ENCODE results near the gene N4BP2L2.
A peak's percentile ranks its signal among the peaks of the same experiment; 100 is the strongest.

Gene N4BP2L2

DNA sequence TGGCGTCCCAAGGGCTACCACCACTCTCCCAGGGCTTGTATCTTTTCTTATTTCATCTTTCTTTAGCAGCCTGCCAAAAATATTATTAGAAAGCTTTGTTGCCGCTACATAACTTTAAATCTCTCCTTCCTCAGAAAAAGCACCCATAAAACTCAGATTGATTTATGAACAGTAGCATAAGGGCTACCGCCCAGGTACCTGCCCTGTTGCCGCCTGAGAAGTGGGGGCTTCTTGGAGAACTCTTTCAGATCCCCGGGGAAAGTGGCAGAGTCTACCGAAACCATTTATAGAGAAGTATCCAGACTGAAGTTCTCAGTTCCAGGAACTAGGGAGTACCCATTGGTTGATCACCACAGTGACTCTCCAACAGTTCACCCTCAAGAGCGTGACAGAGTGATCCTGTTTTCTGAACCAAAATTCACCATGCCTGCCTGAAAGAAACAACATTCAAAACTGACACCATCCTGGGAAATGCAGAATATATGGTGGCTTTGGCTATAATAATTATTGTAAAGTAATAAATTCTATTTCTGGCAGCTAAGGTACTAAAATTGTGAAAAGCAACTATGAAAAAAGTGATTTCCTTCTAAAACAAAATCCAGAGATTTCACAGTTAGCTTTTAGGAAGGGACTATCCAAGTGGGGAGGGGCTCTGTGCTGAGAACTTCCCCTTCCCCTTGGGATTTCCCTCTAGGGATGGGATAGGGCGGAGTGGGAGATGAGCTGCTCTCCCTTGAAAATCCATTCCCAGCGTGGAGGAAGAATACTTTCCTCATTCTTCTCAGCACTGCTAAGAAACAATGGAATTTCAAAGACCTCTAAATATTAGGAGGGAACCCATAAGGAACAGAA lies 109.8 kb downstream of the N4BP2L2 start:
- Mint-ChIP-seq H3K27me3 (no peaks in the 10 kb centered on the region), H3K4me1 (ENCODE audit: low read depth) (peaks cover 35% of the 10 kb centered on the region), H3K9me3 (no peaks in the 10 kb centered on the region), H3K4me3 (peak overlapping the region; percentile 88), H3K27ac (peak overlapping the region; percentile 97), H3K36me3 (ENCODE audit: low read depth) (peaks cover 19% of the 10 kb centered on the region)

DNA sequence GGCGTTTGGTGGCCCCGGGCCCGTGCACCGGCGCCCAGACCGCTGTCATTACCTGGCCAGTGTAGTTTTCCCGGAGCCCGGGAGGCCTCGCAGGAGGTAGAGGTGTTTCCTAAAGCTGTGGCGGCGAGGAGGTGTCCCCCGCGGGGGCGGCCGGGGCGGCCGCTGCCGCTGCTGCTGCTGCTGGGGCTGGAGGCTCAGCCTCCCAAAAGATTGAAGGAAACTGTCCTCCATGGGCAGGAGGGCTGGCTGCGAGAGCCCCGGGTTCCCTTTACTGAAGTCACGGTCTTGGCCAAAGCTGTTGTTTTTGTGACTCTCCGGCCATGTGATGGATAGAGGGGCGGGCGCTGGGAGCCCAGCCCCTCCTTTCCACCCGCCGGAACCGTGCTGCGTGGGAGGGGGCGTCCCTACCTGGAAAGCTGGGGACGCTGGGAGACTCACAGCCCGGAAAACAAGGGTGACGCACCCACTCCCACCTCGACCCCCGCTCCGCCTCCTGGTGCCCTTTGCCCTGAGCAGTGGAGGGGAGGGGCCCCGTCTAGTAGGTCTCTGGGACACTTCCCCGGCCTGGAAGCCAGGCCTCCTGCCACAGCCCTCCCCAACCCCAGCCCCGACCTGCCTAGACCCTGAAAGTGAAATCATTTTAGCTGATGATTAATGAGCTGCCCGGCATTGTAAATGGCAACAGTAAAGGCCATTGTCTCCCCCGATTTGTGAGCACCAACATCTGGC lies 110.6 kb downstream of the N4BP2L2 start, which contains the start of gene N4BP2L1:
Gene N4BP2L1 (minus strand): TSS at position 279 of the 729 bp plus-strand sequence. CDS start 48 bp downstream, at position 231.
- Mint-ChIP-seq H3K9me3 (no peaks in the 10 kb centered on the region), H3K27me3 (no peaks in the 10 kb centered on the region), H3K4me3 (peak within 1 kb of the TSS; percentile 96), H3K36me3 (ENCODE audit: low read depth) (peaks cover 23% of the 10 kb centered on the region), H3K27ac (peak within 1 kb of the TSS; percentile 99), H3K4me1 (ENCODE audit: low read depth) (peaks cover 39% of the 10 kb centered on the region)

DNA sequence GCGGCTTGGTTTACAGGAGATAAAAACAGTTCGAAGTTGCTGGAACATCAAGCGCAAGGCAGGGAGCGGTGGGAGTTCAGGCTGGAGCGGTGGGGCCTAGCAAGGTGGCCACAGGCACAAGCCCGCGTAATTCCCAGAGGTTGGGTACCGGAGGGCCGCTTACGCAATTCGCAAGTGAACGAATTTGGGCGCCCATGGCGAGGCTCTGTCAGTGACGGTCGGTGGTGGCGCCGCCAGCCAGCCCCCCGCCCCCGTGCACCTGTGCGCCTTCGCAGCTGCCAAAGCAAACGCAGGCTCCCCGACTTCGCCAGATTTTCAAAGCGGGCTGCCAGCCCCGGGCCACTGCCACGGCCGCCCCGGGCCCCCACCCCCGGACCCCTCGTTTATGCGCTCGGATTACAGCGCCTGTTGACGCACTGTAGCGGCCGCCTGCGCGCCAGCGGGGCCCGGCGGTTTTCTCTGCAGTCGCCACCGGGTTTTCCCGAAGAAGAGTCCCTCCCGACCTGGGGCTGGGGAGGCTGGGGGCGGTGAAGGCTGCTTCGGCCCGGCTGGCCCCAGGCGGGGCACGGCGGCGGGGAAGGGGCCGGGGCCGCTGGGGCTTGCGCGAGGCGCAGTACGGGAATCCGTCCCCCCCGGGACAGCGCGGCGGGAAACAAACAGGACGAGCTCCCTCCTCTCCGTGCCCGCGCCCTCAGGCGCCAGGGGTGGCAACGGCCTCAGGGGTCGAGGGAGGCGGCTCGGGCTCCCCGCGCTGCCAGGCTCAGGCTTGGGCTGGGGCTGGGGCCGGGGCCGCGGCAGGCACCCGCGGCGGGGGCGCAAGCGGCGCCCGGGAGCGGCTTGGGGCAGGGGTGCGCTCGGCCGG lies 111.4 kb downstream of the N4BP2L2 start:
- no peaks in the 10 kb centered on the region for H3K9me3 Mint-ChIP-seq
- peaks cover 27% of the 10 kb centered on the region for H3K36me3 Mint-ChIP-seq (ENCODE audit: low read depth)
- H3K4me3 Mint-ChIP-seq = peak overlapping the region; percentile 96
- no peaks in the 10 kb centered on the region for H3K27me3 Mint-ChIP-seq
- H3K27ac Mint-ChIP-seq = peak overlapping the region; percentile 99
- peaks cover 42% of the 10 kb centered on the region for H3K4me1 Mint-ChIP-seq (ENCODE audit: low read depth)

DNA sequence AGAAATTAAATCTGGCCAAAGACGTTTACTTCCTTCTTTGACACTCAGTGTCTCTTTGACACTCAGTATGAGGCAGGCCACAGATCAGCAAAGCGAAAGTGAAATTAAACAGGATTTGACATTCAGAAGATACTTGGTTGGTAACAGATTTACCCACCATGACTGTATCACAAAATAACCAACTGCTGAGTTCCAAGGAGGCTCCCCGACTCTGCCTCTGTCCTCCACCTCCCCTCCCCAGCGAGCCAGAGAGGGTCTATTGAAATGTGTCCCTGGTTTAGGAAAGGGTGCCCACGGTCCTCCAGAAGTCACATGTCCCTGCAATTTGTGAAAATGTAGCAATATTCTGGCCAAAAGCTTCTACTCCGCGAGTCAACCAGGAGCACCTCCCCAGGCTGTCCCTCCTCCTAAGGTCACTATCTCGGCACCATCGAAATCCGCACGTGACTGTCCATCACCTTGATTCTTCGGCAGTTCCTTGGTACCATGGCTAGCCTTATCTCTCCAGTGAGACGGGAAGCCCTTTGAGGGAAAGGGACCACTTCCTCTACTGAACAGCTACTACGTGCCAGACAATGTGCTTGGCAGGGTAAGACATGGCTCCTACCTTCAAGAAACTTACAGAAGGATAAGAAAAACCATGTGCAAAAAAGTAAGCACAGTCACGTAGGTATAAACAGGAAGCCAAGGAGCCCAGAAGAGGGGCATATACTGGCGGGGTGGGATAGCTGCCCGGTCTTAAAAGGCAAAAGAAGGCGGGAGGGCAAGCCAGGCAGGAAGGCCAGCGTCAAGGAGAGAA lies 112.2 kb downstream of the N4BP2L2 start:
- Mint-ChIP-seq H3K36me3 (ENCODE audit: low read depth) (peaks cover 35% of the 10 kb centered on the region), H3K27me3 (no peaks in the 10 kb centered on the region), H3K27ac (peak overlapping the region; percentile 99), H3K4me1 (ENCODE audit: low read depth) (peaks cover 44% of the 10 kb centered on the region), H3K4me3 (peak overlapping the region; percentile 96), H3K9me3 (no peaks in the 10 kb centered on the region)

DNA sequence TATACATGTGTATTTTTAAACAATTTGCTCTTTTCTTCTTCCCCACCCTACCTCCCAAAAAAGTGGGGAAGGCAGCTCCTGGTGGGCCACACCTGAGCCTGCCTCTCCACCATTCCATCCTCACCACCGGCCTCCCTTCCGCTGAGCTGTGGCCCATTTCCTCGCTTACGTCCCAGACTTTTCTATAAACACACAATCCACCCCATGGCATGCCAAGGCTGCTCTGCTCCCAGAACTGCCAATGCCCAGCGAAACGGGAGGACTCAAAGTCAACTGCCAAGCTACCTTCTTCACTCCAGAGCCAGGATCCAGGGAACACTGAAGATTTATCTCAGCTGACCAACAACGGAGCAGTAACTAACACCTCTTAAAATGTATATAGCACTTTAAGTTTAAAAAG lies 113.4 kb downstream of the N4BP2L2 start:
- peaks cover under 1% of the 10 kb centered on the region for H3K9me3 Mint-ChIP-seq
- no peaks in the 10 kb centered on the region for H3K27me3 Mint-ChIP-seq
- peaks cover 44% of the 10 kb centered on the region for H3K4me1 Mint-ChIP-seq (ENCODE audit: low read depth)
- H3K4me3 Mint-ChIP-seq = peak overlapping the region; percentile 51
- peak overlapping the region; percentile 34 for H3K27ac Mint-ChIP-seq
- H3K36me3 Mint-ChIP-seq (ENCODE audit: low read depth) = peaks cover 46% of the 10 kb centered on the region

DNA sequence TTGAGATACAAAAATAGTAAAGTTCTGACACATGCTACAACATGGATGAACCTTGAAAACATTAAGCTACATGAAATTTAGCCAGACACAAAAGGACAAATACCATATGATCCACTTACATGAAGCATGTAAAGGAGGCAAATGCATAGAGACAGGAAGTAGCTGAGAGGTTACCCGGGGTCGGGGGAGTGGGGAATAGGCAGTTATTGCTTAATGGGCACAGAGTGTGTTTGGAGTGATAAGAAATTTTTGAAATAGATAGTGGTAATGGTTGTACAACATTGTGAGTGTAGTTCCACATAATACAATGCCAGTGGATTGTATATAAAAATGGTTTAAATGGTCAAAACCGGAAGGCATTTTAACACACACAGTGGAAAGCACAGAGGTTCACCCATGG lies 115.0 kb downstream of the N4BP2L2 start:
- peaks cover 7% of the 10 kb centered on the region for H3K9me3 Mint-ChIP-seq
- no peak overlapping the region for H3K4me3 Mint-ChIP-seq
- no peaks in the 10 kb centered on the region for H3K27me3 Mint-ChIP-seq
- H3K4me1 Mint-ChIP-seq (ENCODE audit: low read depth) = peaks cover 38% of the 10 kb centered on the region
- peak overlapping the region; percentile 5 for H3K27ac Mint-ChIP-seq
- peaks cover 59% of the 10 kb centered on the region for H3K36me3 Mint-ChIP-seq (ENCODE audit: low read depth)

DNA sequence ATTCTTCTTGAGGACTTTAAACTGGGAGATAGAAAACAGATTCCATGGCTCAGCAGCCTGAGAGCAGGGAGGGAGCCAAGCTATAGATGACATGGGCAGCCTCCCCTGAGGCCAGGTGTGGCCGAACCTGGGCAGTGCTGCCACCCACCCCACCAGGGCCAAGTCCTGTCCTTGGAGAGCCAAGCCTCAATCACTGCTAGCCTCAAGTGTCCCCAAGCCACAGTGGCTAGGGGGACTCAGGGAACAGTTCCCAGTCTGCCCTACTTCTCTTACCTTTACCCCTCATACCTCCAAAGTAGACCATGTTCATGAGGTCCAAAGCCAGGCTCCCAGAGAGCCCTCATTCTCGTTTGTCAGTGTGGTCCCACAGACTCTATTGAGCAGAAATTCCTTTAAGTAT lies 118.7 kb downstream of the N4BP2L2 start:
- Mint-ChIP-seq H3K9me3 (peaks cover 10% of the 10 kb centered on the region), H3K27me3 (no peaks in the 10 kb centered on the region), H3K27ac (no peak overlapping the region), H3K4me3 (no peak overlapping the region), H3K4me1 (ENCODE audit: low read depth) (peaks cover 24% of the 10 kb centered on the region), H3K36me3 (ENCODE audit: low read depth) (peaks cover 63% of the 10 kb centered on the region)

DNA sequence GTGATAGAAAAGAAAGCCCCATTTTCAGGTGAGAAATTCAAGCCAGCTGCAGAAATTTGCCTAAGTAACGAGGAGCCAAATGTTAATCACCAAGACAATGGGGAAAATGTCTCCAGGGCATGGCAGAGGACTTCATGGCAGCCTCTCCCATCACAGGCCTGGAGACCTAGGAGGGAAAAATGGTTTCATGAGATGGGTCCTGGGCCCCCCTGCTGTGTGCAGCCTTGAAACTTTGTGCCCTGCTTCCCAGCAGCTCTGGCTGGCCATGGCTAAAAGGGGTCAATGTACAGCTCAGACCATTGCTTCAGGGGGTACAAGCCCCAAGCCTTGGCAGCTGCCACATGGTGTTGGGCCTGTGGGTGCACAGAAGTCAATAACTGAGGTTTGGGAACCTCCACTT lies 120.6 kb downstream of the N4BP2L2 start:
- peaks cover 54% of the 10 kb centered on the region for H3K36me3 Mint-ChIP-seq (ENCODE audit: low read depth)
- peak overlapping the region; percentile 2 for H3K27ac Mint-ChIP-seq
- peaks cover 12% of the 10 kb centered on the region for H3K4me1 Mint-ChIP-seq (ENCODE audit: low read depth)
- no peaks in the 10 kb centered on the region for H3K27me3 Mint-ChIP-seq
- peaks cover 10% of the 10 kb centered on the region for H3K9me3 Mint-ChIP-seq
- no peak overlapping the region for H3K4me3 Mint-ChIP-seq

DNA sequence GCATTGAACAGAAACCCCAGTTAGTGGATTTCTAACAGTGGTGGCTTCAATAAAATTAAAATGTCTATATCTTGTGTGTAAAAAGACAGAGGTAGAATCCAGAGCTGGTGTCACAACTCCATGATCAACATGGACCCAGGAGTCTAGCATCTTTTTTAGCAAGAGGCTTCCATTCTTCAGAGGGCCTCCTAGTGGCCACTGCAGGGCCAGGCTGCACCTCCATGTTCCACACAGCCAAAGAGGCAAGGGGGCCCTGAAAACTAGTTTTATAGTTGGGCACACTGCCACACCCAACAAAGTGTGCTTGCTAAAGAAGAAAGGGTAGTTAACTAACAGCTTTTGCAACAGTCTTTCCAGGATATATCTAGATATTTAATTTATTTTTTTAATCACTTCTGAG lies 123.6 kb downstream of the N4BP2L2 start:
- Mint-ChIP-seq H3K4me3 (no peak overlapping the region), H3K9me3 (peaks cover 8% of the 10 kb centered on the region), H3K36me3 (ENCODE audit: low read depth) (peaks cover 33% of the 10 kb centered on the region), H3K27me3 (no peaks in the 10 kb centered on the region), H3K4me1 (ENCODE audit: low read depth) (peaks cover 10% of the 10 kb centered on the region), H3K27ac (no peak overlapping the region)

DNA sequence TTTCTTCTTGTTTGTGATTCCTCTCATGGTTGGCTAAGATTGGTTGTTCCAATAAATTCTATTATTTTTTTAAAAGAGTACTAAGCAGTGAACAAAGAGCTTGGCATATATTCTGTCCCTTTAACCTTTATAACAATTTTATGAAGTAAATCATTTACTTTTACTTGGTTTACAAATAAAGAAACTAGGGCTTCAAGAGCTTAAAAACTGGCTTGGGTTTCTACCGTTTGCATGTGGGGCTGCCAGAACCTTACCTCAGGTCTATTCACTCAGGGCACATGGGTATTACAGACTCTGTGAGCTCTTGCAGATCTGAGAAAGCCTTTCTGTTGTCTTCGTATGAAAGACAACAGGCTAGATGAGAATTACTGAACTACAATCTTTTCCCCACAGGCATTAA lies 124.0 kb downstream of the N4BP2L2 start:
- Mint-ChIP-seq H3K4me3 (no peak overlapping the region), H3K4me1 (ENCODE audit: low read depth) (peaks cover 14% of the 10 kb centered on the region), H3K27me3 (no peaks in the 10 kb centered on the region), H3K36me3 (ENCODE audit: low read depth) (peaks cover 33% of the 10 kb centered on the region), H3K27ac (no peak overlapping the region), H3K9me3 (peaks cover 7% of the 10 kb centered on the region)

DNA sequence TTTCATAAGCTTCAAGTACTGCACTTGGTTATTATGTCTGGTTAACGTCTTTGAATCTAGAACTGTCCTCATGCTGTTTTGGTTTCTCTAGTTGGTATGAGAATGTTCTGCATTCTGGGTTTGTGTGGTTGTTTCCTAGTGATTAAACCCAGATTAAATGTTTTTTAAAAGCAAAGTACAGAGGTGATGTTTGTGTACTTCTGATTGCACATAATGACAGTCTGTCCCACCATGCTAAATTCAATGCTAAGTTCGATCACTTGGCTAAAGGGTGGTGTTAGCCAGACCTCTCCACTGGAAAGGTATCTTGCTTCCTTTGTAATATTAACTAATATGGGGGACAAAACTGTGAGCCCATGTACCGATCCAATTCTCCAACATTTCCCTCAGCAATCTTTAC lies 125.3 kb downstream of the N4BP2L2 start:
- H3K27me3 Mint-ChIP-seq = no peaks in the 10 kb centered on the region
- H3K27ac Mint-ChIP-seq = no peak overlapping the region
- H3K4me3 Mint-ChIP-seq = no peak overlapping the region
- H3K9me3 Mint-ChIP-seq = no peaks in the 10 kb centered on the region
- H3K4me1 Mint-ChIP-seq (ENCODE audit: low read depth) = peaks cover 21% of the 10 kb centered on the region
- peaks cover 26% of the 10 kb centered on the region for H3K36me3 Mint-ChIP-seq (ENCODE audit: low read depth)

DNA sequence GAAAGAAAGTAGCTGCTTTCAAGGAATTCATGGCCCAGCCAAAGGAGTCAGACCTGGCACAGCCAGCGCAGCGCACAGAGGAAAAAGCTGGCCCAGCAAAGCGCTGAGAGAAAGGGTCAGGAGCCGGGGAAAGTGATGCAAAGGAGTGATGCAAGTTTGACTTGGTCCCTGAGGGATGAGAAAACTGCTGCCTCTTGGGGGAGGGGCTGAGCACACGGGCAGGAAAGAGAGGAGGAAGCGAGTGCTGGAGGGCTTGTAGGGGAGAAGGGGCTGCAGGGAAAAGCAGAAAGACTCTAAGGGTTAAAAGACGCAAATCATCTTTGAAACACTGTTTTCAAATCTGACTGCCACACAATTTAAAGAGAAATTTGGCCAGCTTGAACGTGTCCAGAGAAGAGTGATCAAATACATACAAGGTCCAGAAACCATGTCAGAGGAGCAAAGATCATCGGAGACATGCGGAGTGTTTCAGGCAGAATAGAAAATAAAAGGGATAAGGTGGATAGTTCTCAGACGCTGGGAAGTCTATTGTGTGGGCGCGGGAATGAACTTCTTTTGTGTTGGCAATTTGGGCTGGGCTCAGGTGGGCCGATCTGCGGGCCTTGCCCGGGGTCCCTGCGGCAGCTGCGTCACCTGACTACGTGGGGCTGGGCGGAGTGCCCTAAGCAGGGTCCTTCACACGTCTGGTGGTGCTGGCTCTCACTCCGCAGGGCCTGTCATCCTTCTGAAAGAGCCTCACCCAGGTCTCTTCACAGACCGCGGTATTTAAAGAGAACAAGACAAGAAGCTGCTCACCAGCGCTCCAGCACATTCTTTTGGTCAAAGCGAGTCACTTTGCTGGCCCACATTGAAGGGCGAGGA lies 128.8 kb downstream of the N4BP2L2 start:
- Mint-ChIP-seq H3K36me3 (ENCODE audit: low read depth) (peaks cover 28% of the 10 kb centered on the region), H3K27me3 (no peaks in the 10 kb centered on the region), H3K27ac (no peak overlapping the region), H3K4me1 (ENCODE audit: low read depth) (peaks cover 20% of the 10 kb centered on the region), H3K9me3 (no peaks in the 10 kb centered on the region), H3K4me3 (no peak overlapping the region)

DNA sequence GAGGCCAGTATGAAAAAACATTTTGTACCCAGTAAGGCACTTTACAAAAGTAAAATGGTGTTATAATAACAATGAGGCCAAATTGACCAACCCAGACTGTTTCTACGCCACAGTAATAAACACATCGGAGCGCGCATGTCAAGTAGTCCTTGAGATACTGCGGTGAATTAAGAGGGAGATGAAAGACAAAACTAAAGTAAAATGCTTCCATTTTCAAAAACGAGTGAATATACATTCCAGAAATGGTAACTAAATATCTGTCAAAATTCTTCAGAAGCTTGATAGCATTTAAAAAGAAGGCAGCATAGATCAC lies 129.6 kb downstream of the N4BP2L2 start:
- no peaks in the 10 kb centered on the region for H3K9me3 Mint-ChIP-seq
- peaks cover 34% of the 10 kb centered on the region for H3K36me3 Mint-ChIP-seq (ENCODE audit: low read depth)
- H3K27me3 Mint-ChIP-seq = no peaks in the 10 kb centered on the region
- H3K27ac Mint-ChIP-seq = no peak overlapping the region
- H3K4me1 Mint-ChIP-seq (ENCODE audit: low read depth) = peaks cover 20% of the 10 kb centered on the region
- H3K4me3 Mint-ChIP-seq = no peak overlapping the region

Data from stimulated activated naive CD8-positive, alpha-beta T cell treated with anti-CD3 and anti-CD28 coated beads, Interleukin-15, Interleukin-2, amounts not matched to agents 100 ng/mL and 50 ng/mL, for 24 hours (primary cell).